ENCODE results near the gene LUC7L. TPM values are rescaled to one million over a fixed set of nuclear protein-coding genes. Genes with fewer than 3 reads are reported as not detected.

The LUC7L gene
- total and polyA plus RNA-seq, 2 donors = 47.0 to 112 TPM

DNA sequence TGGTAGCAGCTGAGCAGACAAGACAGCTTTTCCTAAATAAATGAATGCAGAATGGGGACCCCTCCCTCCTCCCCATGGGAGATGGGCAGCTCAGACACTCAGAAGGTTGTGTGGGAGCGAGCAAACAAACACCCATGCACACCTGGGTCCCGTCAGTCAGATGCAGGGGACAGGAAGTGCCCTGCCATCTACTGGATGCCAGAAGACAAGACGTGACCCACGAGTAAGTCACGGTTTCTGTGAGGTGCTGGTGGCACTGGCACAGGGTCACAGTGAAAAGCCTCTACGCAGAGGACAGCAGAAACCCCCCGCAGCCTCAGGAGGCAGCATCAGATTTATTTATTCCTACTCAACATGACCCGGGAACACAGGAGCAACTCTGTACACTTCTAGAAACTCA lies 40.6 kb downstream of the LUC7L start:
- 77% methylated on average over 8 of the region's 8 CpGs for WGBS
- no peak overlapping the region for H3K27ac ChIP-seq (ENCODE audit: low read depth)
- H3K4me3 ChIP-seq (ENCODE audit: low read depth, low read length) = no peak overlapping the region

DNA sequence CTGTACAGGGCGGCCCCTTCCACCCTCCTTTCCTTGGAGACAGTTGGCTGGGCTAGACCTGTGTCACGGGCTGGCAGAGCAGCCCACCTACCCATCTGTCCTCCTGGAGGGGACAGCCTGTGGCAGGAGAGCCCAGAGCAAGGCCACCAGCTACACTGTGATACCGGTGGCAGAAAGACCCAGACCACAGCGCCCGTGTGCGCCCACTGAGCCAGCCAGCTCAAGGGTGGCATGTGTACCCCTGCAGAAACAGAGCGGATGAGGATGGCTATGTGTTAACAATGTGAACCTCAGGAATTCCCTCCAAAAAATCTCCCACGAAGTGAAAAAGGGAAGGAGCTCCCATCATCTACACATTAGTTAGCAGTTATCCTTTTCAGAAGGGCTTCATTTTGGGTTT lies 41.9 kb downstream of the LUC7L start:
- no peak for DNase-seq (ENCODE audit: extremely low spot score)
- no peaks in the 10 kb centered on the region for H3K4me1 ChIP-seq (ENCODE audit: insufficient read depth)
- peaks cover 5% of the 10 kb centered on the region for H3K36me3 ChIP-seq (ENCODE audit: insufficient read depth)
- no peak overlapping the region for H3K4me3 ChIP-seq (ENCODE audit: low read depth, low read length)
- WGBS = 95% methylated on average over 8 of the region's 8 CpGs
- H3K27ac ChIP-seq (ENCODE audit: low read depth) = no peak overlapping the region

More for the DNA sequence above, 40.6 kb downstream of the LUC7L start:
- no peak for DNase-seq (ENCODE audit: extremely low spot score)
- H3K36me3 ChIP-seq (ENCODE audit: insufficient read depth) = peaks cover 5% of the 10 kb centered on the region
- no peaks in the 10 kb centered on the region for H3K4me1 ChIP-seq (ENCODE audit: insufficient read depth)

DNA sequence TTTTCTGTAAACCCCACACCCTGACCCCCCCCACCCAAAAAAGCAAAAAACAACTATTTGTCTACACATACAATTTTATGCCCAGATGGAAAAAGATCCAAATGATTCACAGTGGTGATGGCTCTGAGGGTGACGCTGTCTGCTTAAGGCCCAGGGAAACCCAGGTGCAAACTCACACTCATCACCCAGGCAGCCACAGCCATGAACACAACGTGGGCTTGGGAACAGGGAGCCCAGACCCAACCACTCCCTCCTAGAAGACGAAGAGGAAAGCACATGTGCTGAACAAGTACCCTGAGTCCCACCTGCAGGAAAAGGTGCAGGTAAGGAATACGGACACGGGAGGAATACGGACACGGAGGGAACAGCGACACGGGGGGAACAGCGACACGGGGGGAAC lies 43.6 kb downstream of the LUC7L start:
- 83% methylated on average over 11 of the region's 11 CpGs for WGBS
- Histone ChIP-seq H3K36me3 (ENCODE audit: insufficient read depth) (peaks cover 5% of the 10 kb centered on the region), H3K4me3 (ENCODE audit: low read depth, low read length) (no peak overlapping the region), H3K4me1 (ENCODE audit: insufficient read depth) (no peaks in the 10 kb centered on the region), H3K27ac (ENCODE audit: low read depth) (no peak overlapping the region)
- DNase-seq (ENCODE audit: extremely low spot score) = no peak

DNA sequence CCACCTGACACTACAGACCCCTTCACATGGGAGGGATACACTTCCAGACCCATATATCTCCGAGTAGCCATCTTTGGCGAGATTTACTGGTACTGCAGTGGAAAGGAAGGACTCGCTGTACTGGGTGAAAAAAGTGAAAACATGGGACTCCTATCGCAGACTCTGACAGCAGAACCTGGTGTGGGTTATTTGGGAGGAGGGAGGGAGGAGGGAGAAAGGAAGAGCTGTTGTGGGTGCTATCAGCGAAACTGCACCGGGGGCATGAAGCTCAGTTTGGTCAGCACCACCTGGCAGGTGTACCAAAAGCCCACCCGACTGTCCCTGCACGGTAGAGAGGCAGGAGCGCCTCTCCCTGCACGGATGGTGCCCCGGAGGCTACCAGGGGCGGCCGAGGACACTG lies 44.0 kb downstream of the LUC7L start:
- Histone ChIP-seq H3K27ac (ENCODE audit: low read depth) (no peak overlapping the region), H3K4me1 (ENCODE audit: insufficient read depth) (peaks cover 3% of the 10 kb centered on the region), H3K36me3 (ENCODE audit: insufficient read depth) (peaks cover 5% of the 10 kb centered on the region), H3K4me3 (ENCODE audit: low read depth, low read length) (no peak overlapping the region)
- WGBS = 80% methylated on average over 13 of the region's 13 CpGs
- DNase-seq (ENCODE audit: extremely low spot score) = no peak

DNA sequence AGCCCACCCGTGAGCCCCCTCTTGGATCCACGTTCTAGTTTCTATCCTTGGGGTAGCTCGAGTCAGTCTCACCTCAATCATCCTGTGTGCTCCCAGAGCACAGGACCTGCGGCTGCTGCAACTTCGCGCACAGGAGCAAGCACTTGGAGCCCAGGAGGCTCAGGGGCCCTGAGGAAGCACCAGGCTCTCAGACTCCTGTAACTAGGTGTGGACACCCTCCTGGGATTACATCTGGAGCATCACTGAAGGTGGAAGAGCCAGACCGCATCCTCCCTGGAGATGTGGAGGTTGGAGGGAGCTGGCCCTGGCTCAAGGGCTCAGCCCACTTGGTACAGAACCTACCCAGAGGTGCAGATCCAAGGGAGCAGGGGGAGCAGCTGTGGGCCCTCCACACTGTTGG lies 46.2 kb downstream of the LUC7L start:
- 80% methylated on average over 7 of the region's 7 CpGs for WGBS
- peaks cover 2% of the 10 kb centered on the region for H3K36me3 ChIP-seq (ENCODE audit: insufficient read depth)
- H3K4me3 ChIP-seq (ENCODE audit: low read depth, low read length) = no peak overlapping the region
- H3K4me1 ChIP-seq (ENCODE audit: insufficient read depth) = peaks cover 5% of the 10 kb centered on the region
- DNase-seq (ENCODE audit: extremely low spot score) = no peak
- no peak overlapping the region for H3K27ac ChIP-seq (ENCODE audit: low read depth)

DNA sequence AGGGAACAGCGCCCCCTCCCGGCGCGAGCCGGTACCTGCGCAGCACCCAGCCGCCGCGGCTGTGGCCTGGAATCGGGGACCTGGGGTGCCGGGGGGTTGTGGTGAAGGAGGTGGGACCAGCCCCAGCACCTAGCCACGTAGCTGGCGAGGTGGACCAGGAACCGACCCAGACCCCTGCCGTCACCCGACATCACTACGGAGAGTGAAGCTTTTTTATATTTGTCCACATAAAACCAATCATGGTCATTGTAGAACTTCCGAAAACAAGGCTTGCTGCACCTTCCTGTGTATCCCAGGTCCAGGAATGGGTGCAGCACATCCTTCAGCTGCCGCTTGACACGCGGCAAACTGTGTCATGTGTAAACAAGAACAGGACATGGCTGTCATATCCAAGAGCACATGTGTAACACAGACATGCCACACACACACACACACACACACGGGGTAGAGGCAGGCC lies 47.7 kb downstream of the LUC7L start:
- H3K27ac ChIP-seq (ENCODE audit: low read depth) = no peak overlapping the region
- no peak for DNase-seq (ENCODE audit: extremely low spot score)
- no peak overlapping the region for H3K4me3 ChIP-seq (ENCODE audit: low read depth, low read length)
- peaks cover 5% of the 10 kb centered on the region for H3K4me1 ChIP-seq (ENCODE audit: insufficient read depth)
- WGBS = 9% methylated on average over 22 of the region's 22 CpGs
- no peaks in the 10 kb centered on the region for H3K36me3 ChIP-seq (ENCODE audit: insufficient read depth)

DNA sequence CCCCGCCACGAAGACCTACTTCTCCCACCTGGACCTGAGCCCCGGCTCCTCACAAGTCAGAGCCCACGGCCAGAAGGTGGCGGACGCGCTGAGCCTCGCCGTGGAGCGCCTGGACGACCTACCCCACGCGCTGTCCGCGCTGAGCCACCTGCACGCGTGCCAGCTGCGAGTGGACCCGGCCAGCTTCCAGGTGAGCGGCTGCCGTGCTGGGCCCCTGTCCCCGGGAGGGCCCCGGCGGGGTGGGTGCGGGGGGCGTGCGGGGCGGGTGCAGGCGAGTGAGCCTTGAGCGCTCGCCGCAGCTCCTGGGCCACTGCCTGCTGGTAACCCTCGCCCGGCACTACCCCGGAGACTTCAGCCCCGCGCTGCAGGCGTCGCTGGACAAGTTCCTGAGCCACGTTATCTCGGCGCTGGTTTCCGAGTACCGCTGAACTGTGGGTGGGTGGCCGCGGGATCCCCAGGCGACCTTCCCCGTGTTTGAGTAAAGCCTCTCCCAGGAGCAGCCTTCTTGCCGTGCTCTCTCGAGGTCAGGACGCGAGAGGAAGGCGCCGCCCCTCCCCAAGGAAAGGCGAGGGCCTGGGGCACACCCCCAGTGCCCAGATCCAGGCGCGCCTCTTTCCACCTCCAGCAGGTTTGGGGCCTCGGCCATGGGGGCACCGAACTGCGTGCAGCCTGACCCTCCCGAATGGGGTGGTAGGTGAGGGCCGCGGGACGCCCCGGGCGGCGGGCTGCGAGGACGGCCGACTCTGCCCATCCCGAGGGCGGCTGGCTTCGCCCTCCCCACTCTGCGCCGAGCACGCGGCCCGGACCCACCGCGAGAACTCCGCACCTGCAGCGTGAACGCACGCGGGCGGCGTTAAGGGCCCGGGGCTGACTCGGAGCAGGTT lies 48.3 kb downstream of the LUC7L start:
- no peak overlapping the region for H3K27ac ChIP-seq (ENCODE audit: low read depth)
- no peaks in the 10 kb centered on the region for H3K36me3 ChIP-seq (ENCODE audit: insufficient read depth)
- DNase-seq (ENCODE audit: extremely low spot score) = no peak
- under 1% methylated on average over 89 of the region's 89 CpGs for WGBS
- H3K4me3 ChIP-seq (ENCODE audit: low read depth, low read length) = peak overlapping the region; percentile 22
- peaks cover 5% of the 10 kb centered on the region for H3K4me1 ChIP-seq (ENCODE audit: insufficient read depth)

DNA sequence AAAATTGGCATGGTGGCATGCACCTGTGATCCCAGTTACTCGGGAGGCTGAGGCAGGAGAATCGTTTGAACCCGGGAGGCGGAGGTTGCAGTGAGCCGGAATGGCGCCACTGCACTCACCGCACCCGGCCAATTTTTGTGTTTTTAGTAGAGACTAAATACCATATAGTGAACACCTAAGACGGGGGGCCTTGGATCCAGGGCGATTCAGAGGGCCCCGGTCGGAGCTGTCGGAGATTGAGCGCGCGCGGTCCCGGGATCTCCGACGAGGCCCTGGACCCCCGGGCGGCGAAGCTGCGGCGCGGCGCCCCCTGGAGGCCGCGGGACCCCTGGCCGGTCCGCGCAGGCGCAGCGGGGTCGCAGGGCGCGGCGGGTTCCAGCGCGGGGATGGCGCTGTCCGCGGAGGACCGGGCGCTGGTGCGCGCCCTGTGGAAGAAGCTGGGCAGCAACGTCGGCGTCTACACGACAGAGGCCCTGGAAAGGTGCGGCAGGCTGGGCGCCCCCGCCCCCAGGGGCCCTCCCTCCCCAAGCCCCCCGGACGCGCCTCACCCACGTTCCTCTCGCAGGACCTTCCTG lies 49.1 kb downstream of the LUC7L start, which contains the start of gene HBQ1:
Gene HBQ1, plus strand, starts transcription at position 359 of the 575 bp plus-strand sequence. Its CDS starts 28 bp downstream, at position 387.
- H3K4me3 ChIP-seq (ENCODE audit: low read depth, low read length) = peak within 1 kb of the TSS; percentile 22
- 7% methylated on average over 59 of the region's 59 CpGs for WGBS
- no peak for DNase-seq (ENCODE audit: extremely low spot score)
- H3K4me1 ChIP-seq (ENCODE audit: insufficient read depth) = peaks cover 5% of the 10 kb centered on the region
- no peak within 1 kb of the TSS for H3K27ac ChIP-seq (ENCODE audit: low read depth)
- H3K36me3 ChIP-seq (ENCODE audit: insufficient read depth) = no peaks in the 10 kb centered on the region

DNA sequence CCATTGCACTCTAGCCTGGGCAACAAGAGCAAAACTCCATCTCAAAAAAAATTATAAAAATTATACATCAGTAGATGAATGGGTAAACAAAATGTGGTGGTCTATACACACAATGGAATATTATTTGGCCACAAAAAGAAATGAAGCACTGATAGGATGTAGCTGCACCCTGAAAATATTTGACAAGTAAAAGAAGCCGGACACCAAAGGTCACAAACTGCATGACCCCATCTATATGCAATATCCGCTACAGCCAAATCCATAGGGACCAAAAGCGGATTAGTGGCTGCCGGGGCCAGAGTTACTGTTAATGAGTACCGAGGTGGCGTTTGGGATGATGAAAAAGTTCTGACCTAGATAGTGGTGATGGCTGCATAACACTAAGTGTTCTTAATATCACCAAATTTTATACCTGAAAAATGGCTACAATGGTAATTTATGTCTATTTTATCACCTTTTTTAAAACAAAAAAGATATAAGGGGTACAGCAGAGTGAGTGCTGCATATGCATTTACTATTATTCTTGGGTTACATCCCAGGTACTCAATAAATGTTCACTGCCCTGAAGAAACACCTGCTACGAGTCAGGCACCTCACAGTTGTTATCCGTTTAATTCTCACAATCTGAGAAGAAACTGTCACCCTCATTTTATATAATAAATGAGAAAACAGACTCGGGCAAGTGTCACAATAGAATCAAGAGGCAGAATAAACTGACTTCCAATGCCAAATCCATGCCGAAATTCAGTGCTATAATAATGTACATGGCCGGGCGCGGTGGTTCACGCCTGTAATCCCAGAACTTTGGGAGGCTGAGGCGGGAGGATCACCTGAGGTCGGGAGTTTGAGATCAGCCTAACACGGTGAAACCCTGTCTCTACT lies 49.8 kb downstream of the LUC7L start:
- Histone ChIP-seq H3K36me3 (ENCODE audit: insufficient read depth) (no peaks in the 10 kb centered on the region), H3K4me1 (ENCODE audit: insufficient read depth) (peaks cover 5% of the 10 kb centered on the region), H3K27ac (ENCODE audit: low read depth) (no peak overlapping the region), H3K4me3 (ENCODE audit: low read depth, low read length) (no peak overlapping the region)
- WGBS = 79% methylated on average over 17 of the region's 17 CpGs
- DNase-seq (ENCODE audit: extremely low spot score) = no peak

DNA sequence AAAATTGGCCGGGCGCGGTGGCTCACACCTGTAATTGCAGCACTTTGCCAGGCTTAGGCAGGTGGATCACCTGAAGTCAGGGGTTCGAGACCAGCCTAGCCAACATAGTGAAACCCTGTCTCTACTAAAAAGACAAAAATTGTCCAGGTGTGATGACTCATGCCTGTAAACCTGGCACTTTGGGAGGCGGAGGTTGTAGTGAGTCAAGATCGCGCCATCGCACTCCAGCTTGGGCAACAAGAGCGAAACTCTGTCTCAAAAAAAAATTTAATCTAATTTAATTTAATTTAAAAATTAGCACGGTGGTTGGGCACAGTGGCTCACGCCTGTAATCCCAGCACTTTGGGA lies 50.6 kb downstream of the LUC7L start:
- no peaks in the 10 kb centered on the region for H3K36me3 ChIP-seq (ENCODE audit: insufficient read depth)
- no peak overlapping the region for H3K4me3 ChIP-seq (ENCODE audit: low read depth, low read length)
- 85% methylated on average over 11 of the region's 11 CpGs for WGBS
- no peak for DNase-seq (ENCODE audit: extremely low spot score)
- H3K4me1 ChIP-seq (ENCODE audit: insufficient read depth) = peaks cover 5% of the 10 kb centered on the region
- no peak overlapping the region for H3K27ac ChIP-seq (ENCODE audit: low read depth)

DNA sequence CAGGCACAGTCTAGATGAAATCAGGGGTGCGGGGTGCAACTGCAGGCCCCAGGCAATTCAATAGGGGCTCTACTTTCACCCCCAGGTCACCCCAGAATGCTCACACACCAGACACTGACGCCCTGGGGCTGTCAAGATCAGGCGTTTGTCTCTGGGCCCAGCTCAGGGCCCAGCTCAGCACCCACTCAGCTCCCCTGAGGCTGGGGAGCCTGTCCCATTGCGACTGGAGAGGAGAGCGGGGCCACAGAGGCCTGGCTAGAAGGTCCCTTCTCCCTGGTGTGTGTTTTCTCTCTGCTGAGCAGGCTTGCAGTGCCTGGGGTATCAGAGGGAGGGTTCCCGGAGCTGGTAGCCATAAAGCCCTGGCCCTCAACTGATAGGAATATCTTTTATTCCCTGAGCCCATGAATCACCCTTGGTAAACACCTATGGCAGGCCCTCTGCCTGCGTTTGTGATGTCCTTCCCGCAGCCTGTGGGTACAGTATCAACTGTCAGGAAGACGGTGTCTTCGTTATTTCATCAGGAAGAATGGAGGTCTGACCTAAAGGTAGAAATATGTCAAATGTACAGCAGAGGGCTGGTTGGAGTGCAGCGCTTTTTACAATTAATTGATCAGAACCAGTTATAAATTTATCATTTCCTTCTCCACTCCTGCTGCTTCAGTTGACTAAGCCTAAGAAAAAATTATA lies 51.1 kb downstream of the LUC7L start:
- H3K36me3 ChIP-seq (ENCODE audit: insufficient read depth) = no peaks in the 10 kb centered on the region
- H3K4me3 ChIP-seq (ENCODE audit: low read depth, low read length) = no peak overlapping the region
- DNase-seq (ENCODE audit: extremely low spot score) = no peak
- no peak overlapping the region for H3K27ac ChIP-seq (ENCODE audit: low read depth)
- peaks cover 5% of the 10 kb centered on the region for H3K4me1 ChIP-seq (ENCODE audit: insufficient read depth)
- WGBS = 57% methylated on average over 11 of the region's 11 CpGs

DNA sequence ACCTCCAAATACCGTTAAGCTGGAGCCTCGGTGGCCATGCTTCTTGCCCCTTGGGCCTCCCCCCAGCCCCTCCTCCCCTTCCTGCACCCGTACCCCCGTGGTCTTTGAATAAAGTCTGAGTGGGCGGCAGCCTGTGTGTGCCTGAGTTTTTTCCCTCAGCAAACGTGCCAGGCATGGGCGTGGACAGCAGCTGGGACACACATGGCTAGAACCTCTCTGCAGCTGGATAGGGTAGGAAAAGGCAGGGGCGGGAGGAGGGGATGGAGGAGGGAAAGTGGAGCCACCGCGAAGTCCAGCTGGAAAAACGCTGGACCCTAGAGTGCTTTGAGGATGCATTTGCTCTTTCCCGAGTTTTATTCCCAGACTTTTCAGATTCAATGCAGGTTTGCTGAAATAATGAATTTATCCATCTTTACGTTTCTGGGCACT lies 51.8 kb downstream of the LUC7L start:
- Histone ChIP-seq H3K4me1 (ENCODE audit: insufficient read depth) (peaks cover 5% of the 10 kb centered on the region), H3K36me3 (ENCODE audit: insufficient read depth) (no peaks in the 10 kb centered on the region), H3K27ac (ENCODE audit: low read depth) (no peak overlapping the region), H3K4me3 (ENCODE audit: low read depth, low read length) (no peak overlapping the region)
- 4% methylated on average over 13 of the region's 13 CpGs for WGBS
- DNase-seq (ENCODE audit: extremely low spot score) = no peak

Data from urinary bladder (tissue), 4 donors.